ENCODE results near the gene HDAC8. TPM values are rescaled to one million over a fixed set of nuclear protein-coding genes. Genes with fewer than 3 reads are reported as not detected.
A peak's percentile ranks its signal among the peaks of the same experiment; 100 is the strongest.

HDAC8 gene
- total RNA-seq: 10 to 100 TPM; 19.2 to 28.8 (median 24.2) TPM
- 10 to 100 TPM; 16.9 to 33.7 TPM for polyA plus RNA-seq
- long read RNA-seq, donor 1, full-length matches to known transcripts: 66 of 80 reads
- long read RNA-seq, donor 1, partial matches to known transcripts: 2 of 80 reads
- long read RNA-seq, donor 1, other reads (novel, unspliced or antisense): 12 of 80 reads
- long read RNA-seq, donor 2, partial matches to known transcripts: 0 of 8 reads
- long read RNA-seq, donor 2, other reads (novel, unspliced or antisense): 0 of 8 reads
- long read RNA-seq, donor 3, transcript HDAC8-207 (11 exons, 2,110 nt): major isoform, 10 of 20 reads
- long read RNA-seq, donor 3, partial matches to known transcripts: 0 of 20 reads
- long read RNA-seq, donor 3, other reads (novel, unspliced or antisense): 5 of 20 reads

DNA sequence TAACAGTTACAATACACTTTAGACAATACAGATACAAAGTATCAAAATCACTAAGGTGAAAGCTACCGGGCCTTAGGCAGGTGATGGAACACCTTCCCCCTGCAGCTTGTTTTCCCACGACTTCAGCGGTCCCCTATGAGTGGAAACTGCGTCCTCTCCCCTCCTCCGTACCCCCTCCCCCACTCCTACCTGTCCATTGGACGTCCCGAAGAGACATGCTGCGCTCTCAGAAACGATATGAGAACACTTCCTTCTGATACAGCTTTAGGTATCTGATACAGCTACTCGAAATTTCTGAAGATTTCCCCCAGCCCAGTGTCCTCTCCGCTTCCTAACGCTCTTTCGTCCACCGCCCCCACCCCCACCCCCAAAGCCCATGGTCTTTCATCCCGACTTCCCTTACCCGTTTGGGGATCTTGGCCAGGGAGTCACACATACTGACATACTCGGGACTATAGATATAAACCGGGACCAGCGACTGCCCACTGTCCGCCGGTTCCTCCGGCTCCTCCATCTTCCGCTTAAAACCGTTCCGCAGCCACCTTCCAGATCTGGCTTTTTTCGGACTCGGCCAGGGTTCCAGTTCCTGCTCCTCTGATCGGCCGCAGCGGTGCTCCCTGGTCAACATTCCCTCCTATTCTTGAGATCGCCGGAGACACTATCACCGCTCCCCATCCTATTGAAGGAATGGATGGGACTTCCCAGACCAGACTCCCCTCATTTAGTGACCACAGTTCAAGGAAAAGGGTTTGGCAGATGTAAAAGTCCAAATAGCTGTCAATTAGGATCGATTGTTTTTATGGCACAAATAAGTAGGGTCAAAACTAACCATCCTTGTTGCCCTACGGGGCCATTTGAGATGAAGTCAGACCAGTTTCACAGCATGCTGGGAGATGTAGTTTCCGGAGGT lies at the start of gene HDAC8:
Gene HDAC8, minus strand, starts transcription at position 596 of the 910 bp plus-strand sequence. Its CDS starts 82 bp downstream, at position 514.
- 28 to 39% (median 36%) methylated on average over 36 of the region's 36 CpGs for WGBS, 3 donors
- TF ChIP-seq, protein P1, sequence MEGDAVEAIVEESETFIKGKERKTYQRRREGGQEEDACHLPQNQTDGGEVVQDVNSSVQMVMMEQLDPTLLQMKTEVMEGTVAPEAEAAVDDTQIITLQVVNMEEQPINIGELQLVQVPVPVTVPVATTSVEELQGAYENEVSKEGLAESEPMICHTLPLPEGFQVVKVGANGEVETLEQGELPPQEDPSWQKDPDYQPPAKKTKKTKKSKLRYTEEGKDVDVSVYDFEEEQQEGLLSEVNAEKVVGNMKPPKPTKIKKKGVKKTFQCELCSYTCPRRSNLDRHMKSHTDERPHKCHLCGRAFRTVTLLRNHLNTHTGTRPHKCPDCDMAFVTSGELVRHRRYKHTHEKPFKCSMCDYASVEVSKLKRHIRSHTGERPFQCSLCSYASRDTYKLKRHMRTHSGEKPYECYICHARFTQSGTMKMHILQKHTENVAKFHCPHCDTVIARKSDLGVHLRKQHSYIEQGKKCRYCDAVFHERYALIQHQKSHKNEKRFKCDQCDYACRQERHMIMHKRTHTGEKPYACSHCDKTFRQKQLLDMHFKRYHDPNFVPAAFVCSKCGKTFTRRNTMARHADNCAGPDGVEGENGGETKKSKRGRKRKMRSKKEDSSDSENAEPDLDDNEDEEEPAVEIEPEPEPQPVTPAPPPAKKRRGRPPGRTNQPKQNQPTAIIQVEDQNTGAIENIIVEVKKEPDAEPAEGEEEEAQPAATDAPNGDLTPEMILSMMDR (IDR thresholded peaks at IDR 0.05): no peak
- no peak for TF ChIP-seq EP300 (IDR thresholded peaks at IDR 0.05)
- TF ChIP-seq POLR2A (IDR thresholded peaks at IDR 0.05): no peak
- intact Hi-C loops (cut with DNase I): no loop called here
- Histone ChIP-seq H3K27me3 (no peaks in the 10 kb centered on the region), H3K36me3 (no peaks in the 10 kb centered on the region), H3K4me1 (ENCODE audit: insufficient read depth) (no peaks in the 10 kb centered on the region), H3K27ac (peak within 1 kb of the TSS; percentile 53 to 72), H3K9me3 (no peaks in the 10 kb centered on the region), H3K4me3 (peak within 1 kb of the TSS; percentile 51)
- peak; percentile 58 to 74 (median 66) for DNase-seq

DNA sequence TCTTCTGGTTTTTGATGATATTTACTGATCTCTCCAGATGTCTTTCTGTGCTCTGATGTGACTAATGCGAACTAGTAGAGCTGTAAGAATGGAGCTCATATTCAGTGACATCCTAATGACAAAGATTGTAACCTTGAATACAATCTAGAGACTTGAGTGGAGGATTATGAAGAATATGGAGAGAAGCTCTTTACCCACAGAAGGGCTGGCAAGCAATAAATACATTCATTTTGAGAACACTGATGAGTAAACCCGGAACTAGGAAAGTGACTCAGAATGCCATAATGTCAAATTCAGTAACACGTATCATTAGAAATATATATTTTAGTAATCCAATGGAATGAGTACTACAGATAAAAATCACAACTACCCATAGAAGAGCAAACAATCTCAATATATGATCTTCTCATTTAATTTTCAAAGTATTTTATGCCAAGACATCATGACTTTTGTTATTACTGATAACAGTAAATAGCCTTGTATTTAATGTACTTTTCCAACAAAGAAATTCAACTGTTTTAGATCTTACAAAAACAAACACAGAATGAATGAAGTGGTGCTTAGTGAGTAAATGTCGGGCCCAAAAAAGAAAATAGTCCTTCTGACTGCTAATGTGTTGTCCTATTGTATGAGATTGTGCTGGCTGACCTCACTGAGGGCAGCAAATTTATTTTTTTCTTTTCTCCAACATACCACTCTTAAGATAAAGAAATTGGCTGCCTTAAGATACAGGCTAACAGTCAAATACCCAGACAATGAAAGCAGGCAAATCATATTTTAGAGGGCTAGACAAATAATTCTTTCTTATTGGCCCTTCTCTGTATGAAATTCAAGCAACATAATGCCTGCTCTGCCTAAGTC lies 49.2 kb upstream of the HDAC8 start:
- Histone ChIP-seq H3K27ac (peak overlapping the region; percentile 59 to 77), H3K4me1 (ENCODE audit: insufficient read depth) (peaks cover 4% of the 10 kb centered on the region), H3K36me3 (no peaks in the 10 kb centered on the region), H3K27me3 (no peaks in the 10 kb centered on the region), H3K4me3 (no peak overlapping the region), H3K9me3 (no peaks in the 10 kb centered on the region)
- WGBS, 3 donors: 55 to 67% (median 62%) methylated on average over 4 of the region's 4 CpGs
- DNase-seq: no peak
- TF ChIP-seq EP300 (IDR thresholded peaks at IDR 0.05) (no peak), POLR2A (IDR thresholded peaks at IDR 0.05) (no peak)
- TF ChIP-seq, protein P1 (IDR thresholded peaks at IDR 0.05): no peak
- intact Hi-C loops (cut with DNase I): no loop called here

DNA sequence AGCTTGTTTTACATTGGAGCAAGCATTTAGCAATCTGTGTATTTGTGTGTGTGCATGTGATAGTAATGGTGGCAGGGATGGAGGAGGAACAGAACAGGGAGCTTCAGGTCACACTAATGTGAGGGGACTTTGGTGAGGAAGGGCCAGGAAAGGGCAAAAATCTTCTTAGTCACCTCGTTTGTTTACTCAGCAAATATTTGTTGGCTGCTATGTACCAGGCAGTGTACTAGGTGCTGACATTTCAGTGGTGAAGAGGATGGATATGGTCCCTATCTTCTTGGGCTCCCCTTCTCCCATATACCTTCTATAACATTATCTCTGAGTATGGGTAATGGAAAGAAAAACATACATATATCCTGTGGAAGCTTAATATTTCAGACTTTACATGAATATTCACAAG lies 48.5 kb upstream of the HDAC8 start:
- intact Hi-C loops (cut with DNase I): no loop called here
- Histone ChIP-seq H3K27me3 (no peaks in the 10 kb centered on the region), H3K4me3 (no peak overlapping the region), H3K9me3 (no peaks in the 10 kb centered on the region), H3K27ac (peak overlapping the region; percentile 59 to 77), H3K36me3 (no peaks in the 10 kb centered on the region), H3K4me1 (ENCODE audit: insufficient read depth) (peaks cover 4% of the 10 kb centered on the region)
- TF ChIP-seq POLR2A (IDR thresholded peaks at IDR 0.05): no peak
- TF ChIP-seq, protein P1 (IDR thresholded peaks at IDR 0.05): no peak
- no peak for TF ChIP-seq EP300 (IDR thresholded peaks at IDR 0.05)
- WGBS, 3 donors: 16 to 28% (median 21%) methylated on average over 1 of the region's 1 CpG
- DNase-seq: no peak

Measured in ovary (tissue), 10 donors.